Dendritic cell treated with granulocyte-macrophage colony-stimulating factor and Interleukin-4, amounts not matched to agents 40 ng/mL and 50 ng/mL, for 4 days (primary cell): ENCODE data around the gene CWC27.

Experiments used
- H3K27ac Mint-ChIP-seq: one replicate; pipeline ENCODE4 v1.8.0; 2022; ENCODE audit warnings: mild to moderate bottlenecking, mixed read lengths
- H3K27me3 Mint-ChIP-seq: one replicate; pipeline ENCODE4 v1.8.0; 2022; ENCODE audit warnings: mild to moderate bottlenecking, mixed read lengths
- H3K36me3 Mint-ChIP-seq: one replicate; pipeline ENCODE4 v1.8.0; 2022; ENCODE audit warnings: low read depth, mixed read lengths
- H3K4me1 Mint-ChIP-seq: one replicate; pipeline ENCODE4 v1.8.0; 2022; ENCODE audit warnings: low read depth, mixed read lengths
- H3K4me3 Mint-ChIP-seq: one replicate; pipeline ENCODE4 v1.8.0; 2022; ENCODE audit warnings: mild to moderate bottlenecking, moderate library complexity, mixed read lengths
- H3K9me3 Mint-ChIP-seq: one replicate; pipeline ENCODE4 v1.8.0; 2022; ENCODE audit warnings: mixed read lengths
- intact Hi-C: fragments of 100-400 bp; cut with micrococcal nuclease; formaldehyde crosslinking; loops from one replicate; pipeline ENCODE4 v1.15.0; 2022

CWC27 gene

GRCh38 chr5:64836190-64836755 lies 67.5 kb downstream of the CWC27 start:
- peaks cover 10% of the 10 kb centered on the region for H3K4me1 Mint-ChIP-seq
- peaks cover 11% of the 10 kb centered on the region for H3K9me3 Mint-ChIP-seq
- H3K27me3 Mint-ChIP-seq = no peaks in the 10 kb centered on the region
- no peak overlapping the region for H3K4me3 Mint-ChIP-seq
- peaks cover 15% of the 10 kb centered on the region for H3K36me3 Mint-ChIP-seq
- intact Hi-C loops = no loop called here
- no peak overlapping the region for H3K27ac Mint-ChIP-seq

GRCh38 chr5:64836786-64837185 lies 68.1 kb downstream of the CWC27 start:
- Mint-ChIP-seq H3K27me3 (no peaks in the 10 kb centered on the region), H3K4me3 (no peak overlapping the region), H3K36me3 (peaks cover 20% of the 10 kb centered on the region), H3K4me1 (peaks cover 10% of the 10 kb centered on the region), H3K9me3 (peaks cover 14% of the 10 kb centered on the region), H3K27ac (no peak overlapping the region)
- intact Hi-C loops = no loop called here

DNA sequence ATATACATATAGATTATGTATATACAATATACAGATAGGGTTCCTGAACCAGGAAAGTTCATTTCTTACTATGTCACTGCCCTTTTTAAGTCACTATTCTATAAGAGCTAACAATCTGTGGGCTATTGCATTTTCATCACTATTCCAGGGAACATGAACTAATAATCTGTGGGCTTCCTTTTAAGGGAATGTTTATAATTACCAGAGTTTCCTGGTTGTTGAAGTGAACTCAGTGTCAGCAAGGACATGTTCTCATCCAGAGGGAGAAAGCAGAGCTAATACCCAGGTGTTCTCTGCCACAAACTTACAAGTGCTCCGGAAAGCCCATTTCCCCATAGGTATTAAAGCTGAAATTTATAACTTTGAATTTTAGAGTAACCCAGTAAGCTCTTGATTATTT lies 69.6 kb downstream of the CWC27 start:
- no peak overlapping the region for H3K4me3 Mint-ChIP-seq
- intact Hi-C loops = no loop called here

GRCh38 chr5:64838803-64839202 lies 70.1 kb downstream of the CWC27 start:
- H3K36me3 Mint-ChIP-seq = peaks cover 27% of the 10 kb centered on the region
- intact Hi-C loops = no loop called here
- peaks cover 17% of the 10 kb centered on the region for H3K9me3 Mint-ChIP-seq
- H3K4me1 Mint-ChIP-seq = peaks cover 10% of the 10 kb centered on the region
- no peak overlapping the region for H3K27ac Mint-ChIP-seq
- H3K4me3 Mint-ChIP-seq = no peak overlapping the region
- H3K27me3 Mint-ChIP-seq = no peaks in the 10 kb centered on the region

More for the DNA sequence above, 69.6 kb downstream of the CWC27 start:
- H3K4me1 Mint-ChIP-seq = peaks cover 10% of the 10 kb centered on the region
- H3K27ac Mint-ChIP-seq = no peak overlapping the region
- H3K27me3 Mint-ChIP-seq = no peaks in the 10 kb centered on the region
- H3K9me3 Mint-ChIP-seq = peaks cover 14% of the 10 kb centered on the region
- H3K36me3 Mint-ChIP-seq = peaks cover 27% of the 10 kb centered on the region

GRCh38 chr5:64839936-64840335 lies 71.2 kb downstream of the CWC27 start:
- H3K27ac Mint-ChIP-seq = no peak overlapping the region
- intact Hi-C loops = no loop called here

GRCh38 chr5:64840958-64841357 lies 72.2 kb downstream of the CWC27 start:
- H3K4me3 Mint-ChIP-seq = no peak overlapping the region
- no peak overlapping the region for H3K27ac Mint-ChIP-seq
- intact Hi-C loops = no loop called here
- H3K9me3 Mint-ChIP-seq = peaks cover 36% of the 10 kb centered on the region
- H3K4me1 Mint-ChIP-seq = peaks cover 10% of the 10 kb centered on the region
- peaks cover 43% of the 10 kb centered on the region for H3K36me3 Mint-ChIP-seq
- H3K27me3 Mint-ChIP-seq = no peaks in the 10 kb centered on the region

More at GRCh38 chr5:64839936-64840335, 71.2 kb downstream of the CWC27 start:
- Mint-ChIP-seq H3K9me3 (peaks cover 26% of the 10 kb centered on the region), H3K36me3 (peaks cover 34% of the 10 kb centered on the region), H3K4me3 (no peak overlapping the region), H3K4me1 (peaks cover 10% of the 10 kb centered on the region), H3K27me3 (no peaks in the 10 kb centered on the region)

DNA sequence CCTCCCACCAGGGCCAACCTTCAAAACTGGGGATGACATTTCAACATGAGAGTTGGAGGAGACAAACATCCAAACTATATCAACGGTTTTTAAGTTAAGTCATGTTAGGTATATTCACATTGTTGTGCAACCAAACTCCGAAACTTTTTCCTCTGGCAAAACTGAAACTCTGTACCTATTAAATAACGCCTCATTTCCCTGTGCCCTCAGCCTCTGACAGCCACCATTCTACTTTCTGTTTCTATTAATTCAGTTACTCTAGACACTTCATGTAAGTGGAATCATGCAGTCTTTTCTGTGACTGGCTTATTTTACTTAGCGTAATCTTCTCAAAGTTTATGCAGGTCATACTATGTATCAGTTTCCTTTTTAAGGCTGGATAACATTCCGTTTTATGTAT lies 85.0 kb downstream of the CWC27 start:
- peaks cover 5% of the 10 kb centered on the region for H3K36me3 Mint-ChIP-seq
- H3K4me3 Mint-ChIP-seq = no peak overlapping the region
- H3K27me3 Mint-ChIP-seq = no peaks in the 10 kb centered on the region
- no peaks in the 10 kb centered on the region for H3K9me3 Mint-ChIP-seq
- H3K27ac Mint-ChIP-seq = no peak overlapping the region
- intact Hi-C loops = no loop called here
- no peaks in the 10 kb centered on the region for H3K4me1 Mint-ChIP-seq

- no peak overlapping the region for H3K27ac Mint-ChIP-seq
- no peaks in the 10 kb centered on the region for H3K4me1 Mint-ChIP-seq
- no peaks in the 10 kb centered on the region for H3K9me3 Mint-ChIP-seq
- no peaks in the 10 kb centered on the region for H3K27me3 Mint-ChIP-seq
- peaks cover 5% of the 10 kb centered on the region for H3K36me3 Mint-ChIP-seq
- intact Hi-C loops = no loop called here
- no peak overlapping the region for H3K4me3 Mint-ChIP-seq
Measured at GRCh38 chr5:64854855-64855254, 86.1 kb downstream of the CWC27 start.

GRCh38 chr5:64859881-64860280 lies 91.2 kb downstream of the CWC27 start:
- no peaks in the 10 kb centered on the region for H3K36me3 Mint-ChIP-seq
- H3K27ac Mint-ChIP-seq = no peak overlapping the region
- no peak overlapping the region for H3K4me3 Mint-ChIP-seq
- H3K27me3 Mint-ChIP-seq = no peaks in the 10 kb centered on the region
- H3K9me3 Mint-ChIP-seq = no peaks in the 10 kb centered on the region
- H3K4me1 Mint-ChIP-seq = no peaks in the 10 kb centered on the region
- intact Hi-C loops = no loop called here

DNA sequence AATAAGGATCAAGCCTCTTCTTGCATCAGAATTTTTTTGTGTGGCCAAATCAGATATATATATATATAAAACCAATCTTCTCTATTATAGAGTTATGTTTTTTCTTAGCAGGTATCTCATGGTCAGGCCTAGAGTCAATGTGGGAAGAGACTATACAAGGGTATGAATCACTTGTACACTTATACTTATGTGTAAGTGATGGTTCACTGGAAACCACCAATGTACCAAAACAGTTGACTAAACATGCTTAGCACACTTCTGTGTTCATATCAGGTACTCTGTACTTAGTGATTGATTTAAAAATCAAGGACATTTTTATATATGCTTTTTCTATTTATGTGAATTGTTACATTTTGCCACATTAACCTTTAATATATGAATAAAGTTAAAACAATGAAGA lies 92.6 kb downstream of the CWC27 start:
- Mint-ChIP-seq H3K9me3 (no peaks in the 10 kb centered on the region), H3K4me3 (no peak overlapping the region), H3K27ac (no peak overlapping the region), H3K27me3 (no peaks in the 10 kb centered on the region), H3K4me1 (no peaks in the 10 kb centered on the region), H3K36me3 (no peaks in the 10 kb centered on the region)
- intact Hi-C loops = no loop called here

GRCh38 chr5:64864171-64864570 lies 95.4 kb downstream of the CWC27 start:
- Mint-ChIP-seq H3K27me3 (no peaks in the 10 kb centered on the region), H3K4me3 (no peak overlapping the region), H3K4me1 (no peaks in the 10 kb centered on the region), H3K36me3 (no peaks in the 10 kb centered on the region), H3K27ac (no peak overlapping the region), H3K9me3 (no peaks in the 10 kb centered on the region)
- intact Hi-C loops = no loop called here

- intact Hi-C loops = no loop called here
- H3K9me3 Mint-ChIP-seq = no peaks in the 10 kb centered on the region
- no peaks in the 10 kb centered on the region for H3K27me3 Mint-ChIP-seq
- no peak overlapping the region for H3K4me3 Mint-ChIP-seq
- no peaks in the 10 kb centered on the region for H3K4me1 Mint-ChIP-seq
- no peak overlapping the region for H3K27ac Mint-ChIP-seq
- H3K36me3 Mint-ChIP-seq = no peaks in the 10 kb centered on the region
Measured at GRCh38 chr5:64865662-64866061, 96.9 kb downstream of the CWC27 start.

- Mint-ChIP-seq H3K4me1 (no peaks in the 10 kb centered on the region), H3K27me3 (no peaks in the 10 kb centered on the region), H3K27ac (no peak overlapping the region), H3K36me3 (no peaks in the 10 kb centered on the region), H3K9me3 (no peaks in the 10 kb centered on the region), H3K4me3 (no peak overlapping the region)
- intact Hi-C loops = no loop called here
Measured at GRCh38 chr5:64869419-64869818, 100.7 kb downstream of the CWC27 start.

- H3K36me3 Mint-ChIP-seq = no peaks in the 10 kb centered on the region
- no peaks in the 10 kb centered on the region for H3K4me1 Mint-ChIP-seq
- intact Hi-C loops = no loop called here
- H3K4me3 Mint-ChIP-seq = no peak overlapping the region
- no peaks in the 10 kb centered on the region for H3K9me3 Mint-ChIP-seq
- no peaks in the 10 kb centered on the region for H3K27me3 Mint-ChIP-seq
- H3K27ac Mint-ChIP-seq = no peak overlapping the region
Measured at GRCh38 chr5:64872044-64872443, 103.3 kb downstream of the CWC27 start.

DNA sequence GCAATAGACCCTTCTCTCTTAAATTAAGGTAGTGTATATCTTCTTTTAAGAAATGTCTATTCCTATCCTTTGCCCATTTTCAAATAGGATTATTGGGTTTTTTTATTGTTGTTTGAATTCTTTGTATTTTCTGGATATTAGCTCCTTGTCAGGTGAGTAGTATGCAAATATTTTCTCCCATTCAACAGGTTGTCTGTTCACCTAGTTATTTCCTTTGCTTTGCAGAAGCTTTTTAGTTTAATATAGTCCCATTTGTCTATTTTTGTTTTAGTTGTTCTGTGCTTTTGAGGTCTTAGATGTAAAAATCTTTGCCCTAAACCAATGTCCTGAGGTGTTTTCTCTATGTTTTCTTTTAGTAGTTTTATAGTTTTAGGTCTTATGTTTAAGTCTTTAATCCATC lies 104.7 kb downstream of the CWC27 start:
- intact Hi-C loops = no loop called here
- Mint-ChIP-seq H3K9me3 (no peaks in the 10 kb centered on the region), H3K27me3 (no peaks in the 10 kb centered on the region), H3K4me1 (no peaks in the 10 kb centered on the region), H3K27ac (no peak overlapping the region), H3K4me3 (no peak overlapping the region), H3K36me3 (no peaks in the 10 kb centered on the region)
